ENCODE measurements around the gene DAGLA. TPM values are rescaled to one million over a fixed set of nuclear protein-coding genes. Genes with fewer than 3 reads are reported as not detected.

Gene DAGLA
- total RNA-seq, 6 donors from 2014 or later: 3.0 to 11.0 (median 8.0) TPM

DNA sequence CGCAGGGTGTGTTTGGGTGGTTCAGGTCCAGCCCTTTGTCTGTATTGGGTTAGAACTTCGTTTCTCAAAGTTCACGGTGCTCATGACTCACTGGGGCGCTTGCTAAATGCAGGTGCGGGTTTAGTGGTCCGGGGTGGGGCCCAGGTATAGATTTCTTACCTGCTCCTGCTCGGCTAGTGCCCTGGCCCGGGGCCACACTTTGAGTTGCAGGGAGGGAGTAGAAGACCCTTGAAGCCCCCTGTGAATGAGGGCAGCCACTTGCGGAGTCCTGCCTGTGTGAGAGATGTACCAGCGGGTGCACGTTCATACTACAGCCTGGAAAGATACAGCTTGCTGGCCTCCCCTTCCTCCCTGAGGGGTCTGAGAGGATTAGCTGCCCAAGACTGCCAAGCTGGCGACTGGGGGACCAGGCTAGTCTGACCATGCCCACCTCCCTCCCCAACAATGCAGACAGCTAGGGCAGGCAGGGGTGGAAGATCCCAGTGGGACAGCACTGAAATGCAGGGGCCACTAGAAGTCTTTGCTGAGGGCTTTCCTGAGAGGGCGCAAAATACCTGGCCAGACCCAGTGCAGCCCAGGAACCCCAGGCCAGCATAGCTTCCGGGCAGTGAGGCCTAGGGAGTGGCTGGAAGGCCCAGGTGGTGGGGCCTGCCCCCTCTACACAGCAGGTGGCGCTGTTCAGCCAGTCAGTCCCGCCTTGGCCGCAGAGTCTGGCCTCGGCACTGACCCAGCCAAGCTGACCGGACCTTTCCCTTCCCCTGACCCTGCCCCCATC is 67.2 kb downstream of the DAGLA start:
- ATAC-seq (ENCODE audit: low FRiP score in 2 of 2): peak; percentile 84 to 89
- TF ChIP-seq, protein P1, sequence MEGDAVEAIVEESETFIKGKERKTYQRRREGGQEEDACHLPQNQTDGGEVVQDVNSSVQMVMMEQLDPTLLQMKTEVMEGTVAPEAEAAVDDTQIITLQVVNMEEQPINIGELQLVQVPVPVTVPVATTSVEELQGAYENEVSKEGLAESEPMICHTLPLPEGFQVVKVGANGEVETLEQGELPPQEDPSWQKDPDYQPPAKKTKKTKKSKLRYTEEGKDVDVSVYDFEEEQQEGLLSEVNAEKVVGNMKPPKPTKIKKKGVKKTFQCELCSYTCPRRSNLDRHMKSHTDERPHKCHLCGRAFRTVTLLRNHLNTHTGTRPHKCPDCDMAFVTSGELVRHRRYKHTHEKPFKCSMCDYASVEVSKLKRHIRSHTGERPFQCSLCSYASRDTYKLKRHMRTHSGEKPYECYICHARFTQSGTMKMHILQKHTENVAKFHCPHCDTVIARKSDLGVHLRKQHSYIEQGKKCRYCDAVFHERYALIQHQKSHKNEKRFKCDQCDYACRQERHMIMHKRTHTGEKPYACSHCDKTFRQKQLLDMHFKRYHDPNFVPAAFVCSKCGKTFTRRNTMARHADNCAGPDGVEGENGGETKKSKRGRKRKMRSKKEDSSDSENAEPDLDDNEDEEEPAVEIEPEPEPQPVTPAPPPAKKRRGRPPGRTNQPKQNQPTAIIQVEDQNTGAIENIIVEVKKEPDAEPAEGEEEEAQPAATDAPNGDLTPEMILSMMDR (IDR thresholded peaks at IDR 0.05): peak; percentile 77 to 94 (median 92)
- no peak for TF ChIP-seq POLR2A (IDR thresholded peaks at IDR 0.05)
- Histone ChIP-seq H3K27me3 (no peaks in the 10 kb centered on the region), H3K36me3 (peaks cover 0 to 8% (median 4%) of the 10 kb centered on the region in 4 donors), H3K4me3 (no peak overlapping the region), H3K27ac (no peak overlapping the region), H3K9me3 (no peaks in the 10 kb centered on the region), H3K4me1 (peaks cover 4 to 15% (median 6%) of the 10 kb centered on the region in 4 donors)
- DNase-seq: peak; percentile 83 to 89
- 59 to 79% methylated on average over 7 to 19 of the region's 19 CpGs for WGBS, 2 donors

DNA sequence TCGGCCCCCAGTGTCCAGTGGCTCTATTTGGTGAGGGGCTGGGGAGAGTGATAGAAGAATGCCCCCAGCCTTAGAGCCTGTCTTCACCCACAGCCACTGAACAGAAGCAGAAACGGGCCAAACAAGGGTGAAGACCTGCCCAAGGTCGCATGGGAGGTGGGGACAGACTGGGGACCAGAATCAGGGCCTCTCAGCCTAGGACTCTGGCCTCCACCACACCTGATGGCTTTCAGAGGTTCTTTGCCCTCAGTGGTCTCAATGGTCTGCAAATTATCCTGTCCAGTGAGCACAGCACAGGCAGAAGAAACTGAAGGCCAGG is 67.7 kb downstream of the DAGLA start:
- ATAC-seq (ENCODE audit: low FRiP score in 2 of 2): no peak
- 28% methylated on average over 3 of the region's 3 CpGs; no CpG with 5 or more reads in 1 of the 2 donors for WGBS, 2 donors
- no peaks in the 10 kb centered on the region for H3K9me3 ChIP-seq
- DNase-seq: no peak
- TF ChIP-seq EP300 (IDR thresholded peaks at IDR 0.05): no peak
- TF ChIP-seq, protein P1 (IDR thresholded peaks at IDR 0.05): peak in 1 of 6 experiments; percentile 34
- peaks cover 0 to 4% (median 2%) of the 10 kb centered on the region in 4 donors for H3K27me3 ChIP-seq
- H3K4me1 ChIP-seq: peaks cover 8 to 16% (median 8%) of the 10 kb centered on the region in 4 donors
- no peak overlapping the region for H3K4me3 ChIP-seq
- peaks cover 0 to 7% (median 4%) of the 10 kb centered on the region in 4 donors for H3K36me3 ChIP-seq
- H3K27ac ChIP-seq: no peak overlapping the region

DNA sequence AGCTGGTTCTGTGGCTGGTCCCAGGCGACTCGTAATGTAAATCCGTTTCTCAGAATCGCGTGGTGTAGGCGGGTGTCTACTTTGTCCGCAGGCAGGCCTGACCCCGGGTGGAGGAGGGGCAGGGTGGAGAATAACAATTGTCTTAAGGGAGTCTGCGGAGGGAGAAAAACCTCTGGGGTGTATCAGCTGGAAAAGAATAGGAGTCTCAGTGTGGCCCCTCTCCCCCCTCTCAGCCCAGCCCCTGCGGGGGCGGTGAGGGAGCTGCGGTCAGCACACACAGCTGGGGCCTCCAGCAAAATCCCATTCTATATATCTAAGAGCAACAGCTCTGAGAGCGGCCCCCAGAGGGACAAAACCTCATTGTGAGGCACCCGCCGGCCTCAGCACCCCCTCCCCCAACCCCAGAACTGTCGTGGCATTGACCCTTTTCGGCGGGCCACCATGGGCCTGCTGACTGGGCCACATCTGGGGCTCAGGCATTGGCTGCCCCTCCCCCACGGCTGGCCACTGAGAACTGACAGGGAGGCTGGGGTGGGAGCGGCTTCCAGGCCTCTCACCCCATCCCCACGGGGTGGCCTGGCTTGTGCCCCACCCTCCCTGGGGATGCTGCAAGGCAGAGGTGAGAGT is 69.5 kb downstream of the DAGLA start:
- no peak for ATAC-seq (ENCODE audit: low FRiP score in 2 of 2)
- WGBS, 2 donors: 70 to 76% methylated on average over 12 to 19 of the region's 21 CpGs
- no peak overlapping the region for H3K27ac ChIP-seq
- DNase-seq: peak in 1 of 2 donors; percentile 56
- peaks cover 0 to 5% (median 3%) of the 10 kb centered on the region in 4 donors for H3K27me3 ChIP-seq
- peaks cover 8 to 18% (median 8%) of the 10 kb centered on the region in 4 donors for H3K4me1 ChIP-seq
- no peak for TF ChIP-seq EP300 (IDR thresholded peaks at IDR 0.05)
- no peaks in the 10 kb centered on the region for H3K9me3 ChIP-seq
- no peak overlapping the region for H3K4me3 ChIP-seq
- H3K36me3 ChIP-seq: no peaks in the 10 kb centered on the region

DNA sequence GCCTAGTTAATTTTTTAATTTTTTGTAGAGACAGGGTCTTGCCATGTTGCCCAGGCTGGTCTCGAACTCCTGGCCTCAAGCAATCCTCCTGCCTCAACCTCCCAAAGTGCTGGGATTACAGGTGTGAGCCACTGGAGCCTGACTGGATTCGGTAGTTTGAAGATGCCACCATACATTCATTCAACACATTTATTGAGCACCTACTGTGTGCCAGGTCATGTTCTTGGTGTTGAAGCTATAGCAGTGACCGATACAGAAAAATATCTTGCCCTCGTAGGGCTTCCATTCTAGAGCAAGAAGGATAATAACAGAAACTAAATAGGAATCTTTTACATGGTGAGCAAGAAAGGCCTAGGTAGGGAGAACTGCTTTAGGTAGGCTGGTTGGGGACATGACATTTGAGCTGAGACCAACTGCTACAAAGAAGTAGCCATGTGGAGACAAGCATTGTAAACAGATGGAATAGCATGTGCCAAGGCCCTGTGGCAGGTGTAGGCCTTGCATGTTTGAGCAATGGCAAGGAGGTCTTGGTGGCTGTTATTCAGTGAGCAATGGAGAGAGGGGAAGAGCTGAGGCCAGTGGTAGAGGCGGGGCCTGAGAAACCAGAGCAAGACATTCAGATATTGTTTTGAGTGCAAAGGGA is 70.6 kb downstream of the DAGLA start:
- TF ChIP-seq POLR2AphosphoS5 (IDR thresholded peaks at IDR 0.05) (no peak), POLR2A (IDR thresholded peaks at IDR 0.05) (no peak), EP300 (IDR thresholded peaks at IDR 0.05) (no peak)
- TF ChIP-seq, protein P1 (IDR thresholded peaks at IDR 0.05): no peak
- Histone ChIP-seq H3K9me3 (no peaks in the 10 kb centered on the region), H3K27ac (no peak overlapping the region), H3K4me1 (peaks cover 8 to 19% (median 8%) of the 10 kb centered on the region in 4 donors), H3K36me3 (no peaks in the 10 kb centered on the region), H3K27me3 (peaks cover 0 to 5% (median 3%) of the 10 kb centered on the region in 4 donors), H3K4me3 (no peak overlapping the region)
- ATAC-seq (ENCODE audit: low FRiP score in 2 of 2) (no peak), DNase-seq (no peak)
- 98 to 99% methylated on average over 5 of the region's 5 CpGs for WGBS, 2 donors

GRCh38 chr11:61751384-61751783 is 71.2 kb downstream of the DAGLA start:
- Histone ChIP-seq H3K36me3 (no peaks in the 10 kb centered on the region), H3K27ac (no peak overlapping the region), H3K27me3 (peaks cover 0 to 5% (median 3%) of the 10 kb centered on the region in 4 donors), H3K4me3 (no peak overlapping the region), H3K4me1 (peaks cover 8 to 26% (median 11%) of the 10 kb centered on the region in 4 donors), H3K9me3 (no peaks in the 10 kb centered on the region)
- DNase-seq: no peak
- WGBS, 2 donors: 83 to 88% methylated on average over 11 to 14 of the region's 14 CpGs
- ATAC-seq (ENCODE audit: low FRiP score in 2 of 2): no peak
- no peak for TF ChIP-seq EP300 (IDR thresholded peaks at IDR 0.05)
- TF ChIP-seq, protein P1 (IDR thresholded peaks at IDR 0.05): no peak
- no peak for TF ChIP-seq POLR2A (IDR thresholded peaks at IDR 0.05)
- no peak for TF ChIP-seq POLR2AphosphoS5 (IDR thresholded peaks at IDR 0.05)
